SK-N-SH (cell line): ENCODE data around the gene CT45A1. TPM values are rescaled to one million over a fixed set of nuclear protein-coding genes. Genes with fewer than 3 reads are reported as not detected.

Experiments
- polyA plus RNA-seq, 3 experiments: library from polyadenylated mRNA; depleted of rRNA; stranded (reverse); fragments of >200 nt; gene quantifications; 2 replicates each; pipeline ENCODE4 v1.2.3, GENCODE V29; 2012
- small RNA-seq, 7 experiments: library from RNA; depleted of rRNA; stranded (forward); fragments of <200 nt; gene quantifications; one replicate each; pipeline ENCODE3, GENCODE V24; 2012

The CT45A1 gene
- polyA plus RNA-seq, 1 of the 3 experiments (the other 2 are of a cell fraction), result not detected

Small RNAs within 50 kb of the gene (small RNA-seq; reads per million reads assigned to genes)
- gene AC240442.1, result 0 reads per million in 7 experiments

Other genes starting within 250 kb of the CT45A1 start
- 2.0 and 2.9 TPM in 2 replicates for gene INTS6L, start 193.0 kb upstream of the CT45A1 start, polyA plus RNA-seq (2012; rRNA removed)
- gene CT45A3, start 54.6 kb downstream of the CT45A1 start, polyA plus RNA-seq (2012; rRNA removed), result not detected in 2 replicates
- gene CT45A5, start 71.9 kb downstream of the CT45A1 start, polyA plus RNA-seq (2012; rRNA removed), result not detected in 2 replicates
- not detected in 2 replicates for gene CT45A6, start 89.1 kb downstream of the CT45A1 start, polyA plus RNA-seq (2012; rRNA removed)
- gene CT45A2, start 106.4 kb downstream of the CT45A1 start, polyA plus RNA-seq (2012; rRNA removed), result not detected in 2 replicates
- not detected in 2 replicates for gene CT45A7, start 123.6 kb downstream of the CT45A1 start, polyA plus RNA-seq (2012; rRNA removed)
- gene CT45A8, start 140.9 kb downstream of the CT45A1 start, polyA plus RNA-seq (2012; rRNA removed), result not detected in 2 replicates
- not detected in 2 replicates for gene CT45A9, start 158.2 kb downstream of the CT45A1 start, polyA plus RNA-seq (2012; rRNA removed)
- not detected in 2 replicates for gene CT45A10, start 179.8 kb downstream of the CT45A1 start, polyA plus RNA-seq (2012; rRNA removed)
- not detected in 2 replicates for gene SAGE1, start 180.1 kb downstream of the CT45A1 start, polyA plus RNA-seq (2012; rRNA removed)